ENCODE data around the gene SLC38A1. TPM values are rescaled to one million over a fixed set of nuclear protein-coding genes. Genes with fewer than 3 reads are reported as not detected.

The SLC38A1 gene
- total RNA-seq: 20.0 and 30.2 TPM in 2 replicates

GRCh38 chr12:46268583-46269428 is at the start of gene SLC38A1:
SLC38A1 (minus strand) TSS chr12:46269043; CDS start chr12:46239800, 29,243 bp downstream.

Other genes starting within 250 kb of the SLC38A1 start
- 253 and 437 TPM in 2 replicates for gene SLC38A2, start 103.7 kb upstream of the SLC38A1 start, total RNA-seq